Measurements from ENCODE around the gene ASB13.

Gene ASB13

DNA sequence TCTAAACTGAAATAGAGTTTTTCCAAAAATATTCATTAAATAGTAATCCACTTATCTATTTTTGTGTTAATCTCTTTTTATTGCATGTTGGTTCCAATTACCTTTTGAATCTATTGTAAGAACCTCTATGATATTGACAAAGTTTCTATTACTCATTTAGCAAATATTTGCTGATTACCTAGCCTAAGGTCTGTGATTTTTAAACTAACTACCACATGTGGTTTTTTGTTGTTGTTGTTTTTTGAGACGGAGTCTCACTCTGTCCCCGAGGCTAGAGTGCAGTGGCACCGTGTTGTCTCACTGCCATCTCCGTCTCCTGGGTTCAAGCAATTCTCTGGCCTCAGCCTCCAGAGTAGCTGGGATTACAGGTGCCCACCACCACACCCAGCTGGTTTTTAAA lies 2.0 kb upstream of the ASB13 start:
- FAIRE-seq, result no peak

- FAIRE-seq, result no peak
These were observed 641 bp upstream of the ASB13 start for GRCh38 chr10:5666841-5667630.

DNA sequence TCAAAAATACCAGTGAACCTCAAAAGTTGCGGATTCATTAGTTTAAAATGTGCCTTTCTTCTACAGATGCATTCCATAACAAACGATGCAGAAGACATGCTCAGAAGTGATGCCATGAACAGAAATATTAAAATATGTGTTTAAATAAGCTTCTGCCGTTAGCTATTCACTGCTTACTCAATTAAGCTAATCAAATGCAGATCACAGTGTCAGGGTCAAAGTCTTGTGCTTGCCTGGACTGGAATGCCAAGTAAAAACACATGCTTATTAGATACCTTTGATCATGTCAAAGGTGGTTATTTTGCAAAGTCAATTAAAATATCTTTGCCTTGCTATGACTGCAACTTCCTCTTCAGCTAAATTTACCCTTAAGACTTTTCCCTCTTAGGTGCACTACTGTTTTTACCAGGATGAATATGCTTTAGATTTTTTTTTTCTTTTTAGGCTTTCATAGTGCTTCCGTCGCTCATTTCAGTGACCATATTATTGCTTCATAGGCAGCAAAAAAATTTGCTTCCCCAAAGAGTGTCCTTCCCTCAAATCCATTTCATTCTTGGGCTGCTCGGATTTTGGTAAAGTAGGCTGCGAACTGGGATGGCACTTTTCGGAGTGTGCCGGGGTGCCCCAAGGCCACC lies 905 bp downstream of the ASB13 start:
- no peak for FAIRE-seq

GRCh38 chr10:5663692-5664427 lies 2.5 kb downstream of the ASB13 start:
- no peak for FAIRE-seq

DNA sequence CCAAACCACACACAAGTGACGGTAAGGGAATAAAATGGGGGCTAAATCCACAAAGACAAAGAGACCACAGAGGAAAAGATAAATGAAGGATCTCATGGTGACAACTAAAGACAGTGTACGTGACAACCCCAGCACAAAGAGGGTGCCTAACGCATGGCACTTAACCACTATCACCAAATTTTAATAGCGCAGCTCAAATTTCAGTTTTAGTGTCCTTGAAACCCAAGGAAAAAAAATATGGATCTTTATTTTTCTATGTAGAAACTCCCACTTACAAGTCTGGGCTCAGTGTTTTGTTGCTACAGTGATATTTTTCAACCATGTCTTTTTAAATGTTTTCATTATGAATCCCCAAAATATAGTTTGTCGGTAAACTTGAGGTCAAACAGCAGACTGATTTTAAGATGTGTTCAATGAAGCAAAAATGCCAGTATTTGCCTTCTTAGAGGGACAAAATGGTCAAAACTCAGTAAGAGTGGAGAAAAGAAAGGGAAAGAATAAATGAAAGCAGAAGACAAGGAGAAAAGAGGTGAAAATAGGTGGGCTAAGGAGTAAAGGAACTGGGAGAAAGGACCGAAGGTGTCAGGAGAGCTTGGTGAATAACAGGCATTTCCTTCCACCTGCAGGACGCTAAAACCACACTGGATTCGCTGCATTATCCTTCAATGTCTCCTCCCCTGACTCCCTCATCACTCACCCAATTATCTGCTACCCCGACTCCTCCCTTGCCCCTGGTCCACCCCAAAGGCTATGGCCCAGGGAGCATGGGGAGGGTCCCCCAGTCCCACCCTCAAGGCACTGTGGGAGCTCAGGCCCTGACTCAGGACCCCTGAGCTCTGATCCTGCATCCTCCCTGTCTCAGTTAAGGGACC lies 3.5 kb downstream of the ASB13 start:
- no peak for FAIRE-seq

GRCh38 chr10:5661043-5661442 lies 5.4 kb downstream of the ASB13 start:
- FAIRE-seq, result no peak

DNA sequence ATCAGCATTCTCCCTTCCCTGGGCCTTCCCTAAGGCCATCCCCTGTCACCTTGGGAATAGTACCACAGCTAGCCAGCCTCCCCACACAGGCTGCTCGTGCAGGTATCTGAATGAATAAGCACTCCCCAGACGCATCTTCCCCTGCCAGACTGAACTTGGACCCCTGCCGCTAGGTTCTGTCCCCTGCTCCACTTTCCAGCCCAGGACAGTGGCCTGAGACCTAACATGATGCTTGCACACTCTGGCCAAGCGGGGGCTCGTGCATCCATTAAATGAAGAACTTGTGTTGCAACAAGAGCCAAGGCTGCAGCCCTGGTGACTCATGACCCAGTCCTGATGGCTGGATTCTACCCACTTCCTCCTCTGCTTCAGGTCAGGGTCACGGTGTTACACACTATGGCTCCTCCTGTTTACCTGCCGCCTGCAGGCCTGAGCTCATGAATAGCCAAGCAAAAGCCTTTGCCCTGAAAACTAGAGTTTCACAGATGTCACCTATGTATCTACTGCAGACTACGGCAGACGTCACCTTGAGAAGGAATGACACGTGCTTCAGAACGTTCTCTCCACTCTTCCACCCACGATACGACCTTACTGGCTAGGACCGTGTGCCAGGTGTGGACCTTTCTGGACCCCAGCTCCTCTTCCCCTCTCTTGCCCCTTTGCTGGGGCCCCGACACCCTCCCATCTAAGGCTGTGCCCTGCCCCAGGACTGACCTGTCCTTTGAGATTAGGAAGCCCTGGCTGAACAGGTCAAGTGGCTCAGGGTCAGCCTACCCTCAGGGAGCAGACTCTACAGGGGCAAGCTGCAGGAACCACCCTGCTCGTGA lies 6.5 kb downstream of the ASB13 start:
- FAIRE-seq, result no peak

DNA sequence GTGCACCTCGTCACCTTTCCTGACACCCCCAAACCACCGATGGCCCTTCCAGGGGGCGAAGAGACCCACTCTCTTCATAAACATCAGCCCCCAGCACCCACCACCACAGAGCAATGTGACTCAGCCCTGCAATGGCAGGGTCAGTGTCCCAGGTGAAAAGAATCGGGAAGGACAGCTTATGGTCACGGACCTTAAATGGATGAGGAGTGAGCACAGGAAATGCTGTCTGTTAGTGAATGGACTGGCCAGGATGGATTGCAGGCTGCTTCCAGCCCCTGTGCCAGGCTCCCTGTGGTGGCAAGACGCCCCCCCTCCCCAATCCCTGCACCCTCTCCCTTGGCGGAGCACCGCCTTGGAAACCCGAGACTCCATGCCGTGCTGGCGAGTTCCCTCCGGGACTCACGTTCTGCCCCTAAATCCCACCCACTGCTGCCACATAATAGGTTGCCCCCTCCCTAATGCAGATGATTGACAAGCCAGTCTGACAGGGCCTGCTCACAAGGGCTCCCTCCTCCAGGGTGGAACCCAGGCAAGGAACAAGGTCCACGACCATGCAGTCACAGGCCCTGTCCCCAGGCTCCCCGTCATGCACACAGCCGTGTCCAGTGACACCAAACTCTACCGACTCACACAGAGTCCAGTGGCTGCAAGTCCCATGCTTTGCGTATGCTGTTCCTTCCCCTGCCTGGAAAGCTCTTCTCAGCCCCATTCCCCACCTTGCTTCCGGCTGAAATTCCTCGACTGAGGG lies 7.3 kb downstream of the ASB13 start:
- FAIRE-seq, result no peak

- no peak for FAIRE-seq
These were observed 9.4 kb downstream of the ASB13 start for GRCh38 chr10:5656737-5657579.

DNA sequence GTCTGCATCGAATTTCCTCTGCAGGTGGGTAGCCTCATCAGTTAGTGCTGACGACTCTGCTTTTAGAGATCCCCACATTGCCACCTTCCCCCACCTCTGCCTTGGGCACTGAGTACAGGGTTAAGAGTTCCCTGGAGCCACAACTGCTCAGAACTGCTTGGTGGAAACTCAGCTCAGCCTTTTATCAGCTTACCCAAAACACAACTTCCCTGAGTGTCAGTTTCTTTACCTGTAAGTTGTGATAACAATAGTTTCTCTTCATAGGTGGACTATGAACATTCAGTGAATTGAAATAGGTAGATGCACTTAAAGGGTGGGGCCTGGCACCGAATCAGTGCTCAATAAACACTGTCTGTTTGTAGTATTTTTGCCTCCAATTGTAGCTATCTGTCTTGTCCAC lies 11.3 kb downstream of the ASB13 start:
- no peak for FAIRE-seq

GRCh38 chr10:5654218-5654755 lies 12.1 kb downstream of the ASB13 start:
- FAIRE-seq, result no peak

- FAIRE-seq, result no peak
These were observed 13.6 kb downstream of the ASB13 start for GRCh38 chr10:5652746-5653145.

GRCh38 chr10:5651388-5651764 lies 15.0 kb downstream of the ASB13 start:
- FAIRE-seq, result no peak

GRCh38 chr10:5650664-5651387 lies 15.6 kb downstream of the ASB13 start:
- FAIRE-seq, result no peak

DNA sequence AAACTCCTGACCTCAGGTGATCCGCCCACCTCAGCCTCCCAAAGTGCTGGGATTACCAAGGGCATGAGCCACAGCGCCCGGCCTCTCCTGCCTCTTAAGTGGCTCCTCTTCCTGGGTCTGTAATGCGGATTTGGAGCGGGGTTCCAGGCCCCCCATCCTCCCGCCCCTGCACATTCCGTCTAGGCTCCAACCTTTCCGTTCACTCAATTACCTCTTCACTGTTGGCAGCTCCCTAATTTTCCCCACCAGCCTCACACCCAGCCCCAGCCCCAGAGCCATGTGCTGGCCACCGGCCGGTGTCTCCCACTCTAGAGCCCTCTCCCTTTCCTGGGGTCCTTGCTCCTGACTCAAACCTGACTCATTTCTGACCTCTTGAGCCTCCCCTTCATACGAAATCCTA lies 16.6 kb downstream of the ASB13 start:
- FAIRE-seq, result no peak

GRCh38 chr10:5648494-5649457 lies 17.6 kb downstream of the ASB13 start:
- no peak for FAIRE-seq

- FAIRE-seq, result no peak
These were observed 18.7 kb downstream of the ASB13 start for GRCh38 chr10:5647507-5648240.

Data from TTC549 (cell line).